HepG2 (cell line): ENCODE measurements around the gene CAGE1. TPM values are rescaled to one million over a fixed set of nuclear protein-coding genes. Genes with fewer than 3 reads are reported as not detected.

Experiments used
- DZIP1 ChIP-seq: sonication (generic); formaldehyde crosslinking; IDR thresholded peaks from 2 replicates; pipeline ENCODE4 v1.5.0; 2020; ENCODE audit warnings: mild to moderate bottlenecking, missing genetic modification reagents
- EED ChIP-seq: sonication (generic); formaldehyde crosslinking; IDR thresholded peaks from 2 replicates; pipeline ENCODE4 v1.5.0; 2020; ENCODE audit warnings: mild to moderate bottlenecking, missing genetic modification reagents
- ELK4 ChIP-seq: sonication (generic); formaldehyde crosslinking; IDR thresholded peaks from 2 replicates; pipeline ENCODE4 v1.9.0; 2021; ENCODE audit warnings: missing genetic modification reagents, borderline replicate concordance
- FOXK2 ChIP-seq: fragments of 450-650 bp; IDR thresholded peaks from 2 replicates; pipeline ENCODE4 v1.6.1; 2016
- GPBP1L1 ChIP-seq: sonication (generic); formaldehyde crosslinking; IDR thresholded peaks from 2 replicates; pipeline ENCODE4 v1.5.0; 2020; ENCODE audit warnings: mild to moderate bottlenecking, missing genetic modification reagents
- HOXA7 ChIP-seq: sonication (generic); formaldehyde crosslinking; IDR thresholded peaks from 2 replicates; pipeline ENCODE4 v1.8.1; 2022; ENCODE audit warnings: mild to moderate bottlenecking, missing genetic modification reagents, moderate library complexity
- KLF15 ChIP-seq: sonication (generic); formaldehyde crosslinking; IDR thresholded peaks from 2 replicates; pipeline ENCODE4 v1.8.1; 2023; ENCODE audit warnings: borderline replicate concordance, mild to moderate bottlenecking, inconsistent platforms, missing genetic modification reagents, mixed read lengths
- KMT2B ChIP-seq: IDR thresholded peaks from 2 replicates; pipeline ENCODE4 v1.6.1; 2016; ENCODE audit warnings: missing genetic modification reagents, missing compliant biosample characterization
- NFE2L1 ChIP-seq: sonication (generic); formaldehyde crosslinking; IDR thresholded peaks from 2 replicates; pipeline ENCODE4 v1.4.0; 2020; ENCODE audit warnings: missing genetic modification reagents, mild to moderate bottlenecking, borderline replicate concordance
- NR2F1 ChIP-seq, 2 experiments: fragments of 450-650 bp in 1 of 2; formaldehyde crosslinking in 1 of 2; IDR thresholded peaks; 2 replicates each; pipeline versions ENCODE4 v1.5.0 to v1.6.1; 2016 to 2020; ENCODE audit warnings: mild to moderate bottlenecking in 1 of 2, missing compliant biosample characterization in 1 of 2, missing genetic modification reagents in 1 of 2, moderate library complexity in 1 of 2
- NR2F6 ChIP-seq, 2 experiments: IDR thresholded peaks; 2 replicates each; pipeline ENCODE4 v1.6.1; 2016; ENCODE audit warnings: antibody characterized with exemption in 1 of 2, mild to moderate bottlenecking in 1 of 2
- POLR2AphosphoS2 ChIP-seq: IDR thresholded peaks from 2 replicates; pipeline ENCODE4 v1.6.1; 2011; ENCODE audit warnings: low read depth, low read length, improper control_type of control experiment
- POLR2AphosphoS5 ChIP-seq: IDR thresholded peaks from 2 replicates; pipeline ENCODE4 v1.6.1; 2012; ENCODE audit warnings: low read depth, low read length
- SOX6 ChIP-seq, 2 experiments: fragments of 450-650 bp in 1 of 2; sonication (generic) in 1 of 2; formaldehyde crosslinking in 1 of 2; IDR thresholded peaks; 2 replicates each; pipeline versions ENCODE4 v1.4.0 to v1.6.1; 2017 to 2020; ENCODE audit warnings: antibody characterized with exemption in 1 of 2, mild to moderate bottlenecking in 1 of 2, missing genetic modification reagents in 1 of 2
- SRF ChIP-seq: IDR thresholded peaks from 2 replicates; pipeline ENCODE4 v1.6.1; 2011; ENCODE audit warnings: mild to moderate bottlenecking, low read depth, low read length, moderate library complexity
- SSRP1 ChIP-seq: IDR thresholded peaks from 2 replicates; pipeline ENCODE4 v1.6.1; 2016; ENCODE audit warnings: control low read depth
- ZBTB1 ChIP-seq: sonication (generic); formaldehyde crosslinking; IDR thresholded peaks from 2 replicates; pipeline ENCODE4 v1.4.0; 2020; ENCODE audit warnings: missing genetic modification reagents, borderline replicate concordance
- ZBTB43 ChIP-seq: sonication (generic); formaldehyde crosslinking; conservative IDR thresholded peaks from 2 replicates; pipeline ENCODE4 v1.4.0; 2020; ENCODE audit warnings: missing genetic modification reagents
- ZC3H4 ChIP-seq: sonication (generic); formaldehyde crosslinking; IDR thresholded peaks from 2 replicates; pipeline ENCODE4 v1.4.0; 2020; ENCODE audit warnings: missing genetic modification reagents, borderline replicate concordance
- ZNF329 ChIP-seq: sonication (generic); formaldehyde crosslinking; IDR thresholded peaks from 2 replicates; pipeline ENCODE4 v1.9.0; 2021; ENCODE audit warnings: low read depth, mild to moderate bottlenecking, missing genetic modification reagents
- ZNF33A ChIP-seq: sonication (generic); formaldehyde crosslinking; IDR thresholded peaks from 2 replicates; pipeline ENCODE4 v1.5.1; 2020; ENCODE audit warnings: missing genetic modification reagents, mild to moderate bottlenecking, moderate library complexity, borderline replicate concordance
- ZNF343 ChIP-seq: sonication (generic); formaldehyde crosslinking; IDR thresholded peaks from 2 replicates; pipeline ENCODE4 v1.4.0; 2020; ENCODE audit warnings: mild to moderate bottlenecking, missing genetic modification reagents
- polyA plus RNA-seq, 8 experiments: library from polyadenylated mRNA; depleted of rRNA in 3 of 8; stranded (reverse) in 7 of 8; unstranded in 1 of 8; fragments of >200 nt; fragmentation: Illumina TruSeq in 4 of 8; extraction: Trizol in 4 of 8; gene quantifications; 2 replicates each; pipeline versions ENCODE4 v1.2.1 to v1.2.3, GENCODE V29; 2011 to 2016; ENCODE audit warnings: low read depth in 4 of 8, missing spikeins in 1 of 8, mixed read lengths in 1 of 8; ENCODE audit not compliant: insufficient read depth in 1 of 8
- total RNA-seq, 5 experiments: library from RNA; depleted of rRNA; stranded (reverse); fragments of >200 nt; fragmentation: Illumina TruSeq; extraction: Trizol; gene quantifications; 2 replicates each; pipeline ENCODE4 v1.2.3, GENCODE V29; 2016; ENCODE audit warnings: low read depth in 1 of 5

The CAGE1 gene
- total and polyA plus RNA-seq, 2 of the 13 experiments (the other 11 are each of a cell fraction or from before 2014, with no cell fraction given) = 0.03 to 0.15 TPM

- TF ChIP-seq DZIP1 = peak; percentile 69; the same call in 1 of the 2 replicates
- TF ChIP-seq FOXK2 = peak; percentile 44
- no peak for TF ChIP-seq ZC3H4 (CRISPR knock-in tag)
- TF ChIP-seq NR2F1 (CRISPR knock-in tag; IDR thresholded peaks at IDR 0.05) = no peak
- no peak for TF ChIP-seq GPBP1L1 (CRISPR knock-in tag)
- no peak for TF ChIP-seq SOX6 (IDR thresholded peaks at IDR 0.05)
- TF ChIP-seq SOX6 (CRISPR knock-in tag; IDR thresholded peaks at IDR 0.05) = peak; percentile 84
- TF ChIP-seq NR2F6 (IDR thresholded peaks at IDR 0.05) = no peak
- peak; percentile 27; the same call in 1 of the 2 replicates for TF ChIP-seq NR2F6 (CRISPR knock-in tag; IDR thresholded peaks at IDR 0.05)
- peak; percentile 44; the same call in 1 of the 2 replicates for TF ChIP-seq ZNF329 (CRISPR knock-in tag)
- TF ChIP-seq KMT2B (CRISPR knock-in tag) = peak; percentile 98
- TF ChIP-seq POLR2AphosphoS5 = peak; percentile 98
- 0 out of 2 replicates have a peak, but pooled peaks have one; percentile 92 for TF ChIP-seq ZNF343 (CRISPR knock-in tag)
- TF ChIP-seq SRF = no peak
- peak; percentile 64; the same call in 1 of the 2 replicates for TF ChIP-seq ZBTB43 (CRISPR knock-in tag)
- peak; percentile 81; the same call in 1 of the 2 replicates for TF ChIP-seq ZNF33A
- TF ChIP-seq HOXA7 (CRISPR knock-in tag) = peak; percentile 91; the same call in 1 of the 2 replicates
- TF ChIP-seq KLF15 (CRISPR knock-in tag) = peak; percentile 92
- no peak; the same call in 1 of the 2 replicates for TF ChIP-seq NFE2L1 (CRISPR knock-in tag)
- TF ChIP-seq ELK4 (CRISPR knock-in tag) = peak; percentile 44; the same call in 1 of the 2 replicates
- 0 out of 2 replicates have a peak, but pooled peaks have one; percentile 55 for TF ChIP-seq SSRP1 (CRISPR knock-in tag)
- no peak for TF ChIP-seq POLR2AphosphoS2
- TF ChIP-seq EED (CRISPR knock-in tag) = peak; percentile 99
- no peak; the same call in 1 of the 2 replicates for TF ChIP-seq ZBTB1 (CRISPR knock-in tag)
Observed at GRCh38 chr6:7389451-7390225, at the start of gene CAGE1, which contains the start of gene RIOK1 (continued).
